Brain microvascular endothelial cell (primary cell): ENCODE measurements around the gene PAXX.
A peak's percentile ranks its signal among the peaks of the same experiment; 100 is the strongest.

Experiments used
- DNase-seq: peaks from one replicate; pipeline ENCODE4 v3.0.0-alpha.2; 2020
- H3K27ac ChIP-seq: fragments of 250-450 bp; sonication (Bioruptor Pico); 2 replicates; pipeline ENCODE4 v1.5.1; 2020; ENCODE audit warnings: mild to moderate bottlenecking, moderate library complexity
- H3K27me3 ChIP-seq: fragments of 250-450 bp; sonication (Bioruptor Pico); replicated peaks from 2 replicates; pipeline ENCODE4 v1.5.1; 2020; ENCODE audit warnings: mild to moderate bottlenecking
- H3K36me3 ChIP-seq: fragments of 250-450 bp; sonication (Bioruptor Pico); replicated peaks from 2 replicates; pipeline ENCODE4 v1.5.1; 2020; ENCODE audit warnings: mild to moderate bottlenecking
- H3K4me3 ChIP-seq: 2 replicates; pipeline ENCODE4 v1.5.1; 2011; ENCODE audit warnings: low read depth, mild to moderate bottlenecking, control low read depth, low read length, moderate library complexity
- in situ Hi-C: cut with HindIII; loops from 2 replicates; pipeline ENCODE4 v1.10.0; 2017; ENCODE audit warnings: low sequenced_read_pairs, low pct_ligation_motif_present
- TF ChIP-seq, protein P1 (sequence below): IDR thresholded peaks from 2 replicates; pipeline ENCODE4 v1.5.1; 2011; ENCODE audit warnings: low read depth, mild to moderate bottlenecking, moderate library complexity, low read length, control low read depth, inconsistent platforms; ENCODE audit errors: missing control alignments

The PAXX gene

DNA sequence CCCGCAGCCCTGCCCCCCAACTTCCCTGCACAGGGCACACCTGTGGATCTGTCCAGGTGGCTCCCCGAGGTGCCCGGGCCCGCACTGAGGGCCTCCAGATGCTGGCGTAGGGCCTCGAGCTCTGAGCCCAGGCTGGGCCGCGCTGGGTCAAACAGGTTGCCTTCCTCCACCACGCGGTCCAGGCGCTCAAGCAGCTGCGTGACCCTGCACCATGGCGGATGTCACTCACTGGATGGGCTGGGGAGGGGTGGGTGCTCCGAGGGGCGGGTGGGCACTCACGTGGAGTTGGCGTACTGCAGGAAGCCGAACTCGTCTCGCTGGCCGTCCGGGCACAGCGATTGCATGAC lies 30.4 kb downstream of the PAXX start:
- no peaks in the 10 kb centered on the region for H3K27me3 ChIP-seq
- no peak overlapping the region for H3K27ac ChIP-seq
- H3K4me3 ChIP-seq: no peak overlapping the region
- in situ Hi-C loops: no loop called here
- TF ChIP-seq, protein P1, sequence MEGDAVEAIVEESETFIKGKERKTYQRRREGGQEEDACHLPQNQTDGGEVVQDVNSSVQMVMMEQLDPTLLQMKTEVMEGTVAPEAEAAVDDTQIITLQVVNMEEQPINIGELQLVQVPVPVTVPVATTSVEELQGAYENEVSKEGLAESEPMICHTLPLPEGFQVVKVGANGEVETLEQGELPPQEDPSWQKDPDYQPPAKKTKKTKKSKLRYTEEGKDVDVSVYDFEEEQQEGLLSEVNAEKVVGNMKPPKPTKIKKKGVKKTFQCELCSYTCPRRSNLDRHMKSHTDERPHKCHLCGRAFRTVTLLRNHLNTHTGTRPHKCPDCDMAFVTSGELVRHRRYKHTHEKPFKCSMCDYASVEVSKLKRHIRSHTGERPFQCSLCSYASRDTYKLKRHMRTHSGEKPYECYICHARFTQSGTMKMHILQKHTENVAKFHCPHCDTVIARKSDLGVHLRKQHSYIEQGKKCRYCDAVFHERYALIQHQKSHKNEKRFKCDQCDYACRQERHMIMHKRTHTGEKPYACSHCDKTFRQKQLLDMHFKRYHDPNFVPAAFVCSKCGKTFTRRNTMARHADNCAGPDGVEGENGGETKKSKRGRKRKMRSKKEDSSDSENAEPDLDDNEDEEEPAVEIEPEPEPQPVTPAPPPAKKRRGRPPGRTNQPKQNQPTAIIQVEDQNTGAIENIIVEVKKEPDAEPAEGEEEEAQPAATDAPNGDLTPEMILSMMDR: no peak
- peaks cover 2% of the 10 kb centered on the region for H3K36me3 ChIP-seq
- DNase-seq: no peak

DNA sequence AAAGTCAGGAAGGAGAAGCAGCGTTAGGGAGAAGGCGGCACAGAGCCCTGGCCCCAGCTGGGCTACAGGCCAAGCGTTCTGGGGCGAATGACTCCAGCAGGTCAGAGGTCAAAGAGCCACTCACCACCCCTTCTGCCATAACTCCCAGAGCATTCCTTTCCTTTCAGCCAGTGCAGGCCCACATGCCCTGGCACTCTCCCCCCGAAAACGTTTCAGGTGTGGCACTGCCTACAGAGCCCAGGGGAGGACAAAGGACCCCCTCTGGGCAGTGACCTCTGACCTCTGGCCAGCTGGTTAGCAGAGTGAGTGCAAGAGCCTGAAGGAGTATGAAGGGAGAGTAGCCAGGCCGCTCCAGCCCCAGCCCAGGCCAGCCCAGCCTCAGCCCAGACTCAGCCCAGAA lies 30.9 kb downstream of the PAXX start:
- peaks cover 2% of the 10 kb centered on the region for H3K36me3 ChIP-seq
- TF ChIP-seq, protein P1: no peak
- DNase-seq: no peak
- in situ Hi-C loops: no loop called here
- H3K27me3 ChIP-seq: no peaks in the 10 kb centered on the region
- H3K27ac ChIP-seq: no peak overlapping the region
- no peak overlapping the region for H3K4me3 ChIP-seq

DNA sequence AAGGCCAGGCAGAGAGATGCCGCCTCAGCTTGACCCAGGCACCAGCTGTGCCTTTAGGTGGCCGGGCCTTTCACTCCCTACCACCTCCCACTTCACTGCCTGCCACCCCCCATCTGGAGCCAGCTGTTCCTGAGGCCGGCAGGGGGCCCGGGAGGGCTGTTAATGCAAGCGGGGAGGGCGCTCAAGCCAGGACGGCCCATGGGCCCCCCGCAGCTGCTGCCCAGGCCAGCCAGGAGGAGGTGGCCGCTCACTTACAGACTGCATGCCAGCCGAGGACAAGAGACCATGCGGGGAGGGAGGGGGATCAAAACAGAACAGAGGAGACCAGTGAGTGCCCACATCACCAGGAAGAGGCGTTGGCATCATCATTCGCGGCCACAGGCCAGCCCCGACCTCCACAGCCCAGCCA lies 31.4 kb downstream of the PAXX start:
- peaks cover 2% of the 10 kb centered on the region for H3K36me3 ChIP-seq
- no peak overlapping the region for H3K27ac ChIP-seq
- in situ Hi-C loops: no loop called here

DNA sequence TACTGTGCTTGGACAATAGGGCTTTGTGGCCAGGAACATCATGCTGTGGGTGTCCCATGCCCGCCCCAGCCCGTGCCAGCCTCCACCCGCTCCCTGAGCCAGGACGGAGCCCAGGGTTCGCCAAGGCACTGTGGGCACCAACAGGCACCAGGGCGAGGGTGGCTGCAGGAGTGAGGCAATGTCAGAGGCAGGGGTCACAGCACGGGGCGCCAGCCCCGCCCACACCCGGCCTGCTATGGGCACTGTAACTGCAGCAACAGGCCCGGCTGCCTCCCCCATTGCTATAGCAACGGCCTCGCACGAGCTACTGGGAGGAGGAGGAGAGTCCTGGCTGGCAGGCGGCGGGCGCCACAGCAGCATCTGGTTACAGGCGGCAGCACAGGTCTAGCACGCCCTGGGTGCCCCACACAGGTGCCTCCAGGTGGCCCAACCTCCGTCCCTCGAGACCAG lies 33.3 kb downstream of the PAXX start:
- no peaks in the 10 kb centered on the region for H3K27me3 ChIP-seq
- no peak overlapping the region for H3K4me3 ChIP-seq
- in situ Hi-C loops: loop anchor here (25.0 kb wide), 2 partner anchors 88 to 213 kb away; partner anchors contain the start of genes C8G, FBXW5 and RABL6
- TF ChIP-seq, protein P1: no peak
- no peaks in the 10 kb centered on the region for H3K36me3 ChIP-seq
- H3K27ac ChIP-seq: no peak overlapping the region
- no peak for DNase-seq

More for the DNA sequence above, 31.4 kb downstream of the PAXX start:
- no peak for DNase-seq
- Histone ChIP-seq H3K27me3 (no peaks in the 10 kb centered on the region), H3K4me3 (no peak overlapping the region)
- TF ChIP-seq, protein P1: peak; percentile 9

DNA sequence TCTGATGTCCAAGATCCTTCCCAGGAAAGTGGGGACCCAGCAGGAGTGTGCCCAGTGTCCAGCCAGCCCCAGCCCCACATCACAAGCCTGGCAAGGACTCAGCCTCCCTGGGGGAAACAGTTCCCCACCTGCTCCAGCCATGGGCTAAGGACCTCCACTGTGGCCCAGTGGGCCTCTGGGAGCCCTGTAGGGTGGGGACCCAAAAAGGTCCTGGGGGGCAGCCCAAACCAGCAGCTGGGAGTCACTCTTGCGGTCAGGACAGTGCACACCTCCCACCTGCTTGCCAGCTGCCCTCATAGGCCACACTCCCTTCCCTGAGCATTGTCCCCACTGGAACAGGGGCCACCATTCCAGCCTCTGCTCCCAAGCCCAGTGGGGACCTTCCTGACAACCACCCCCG lies 34.2 kb downstream of the PAXX start:
- Histone ChIP-seq H3K4me3 (no peak overlapping the region), H3K36me3 (no peaks in the 10 kb centered on the region), H3K27ac (no peak overlapping the region), H3K27me3 (no peaks in the 10 kb centered on the region)
- in situ Hi-C loops: loop anchor here (25.0 kb wide), 2 partner anchors 89 to 214 kb away; partner anchors contain the start of genes C8G, FBXW5 and RABL6
- no peak for DNase-seq
- TF ChIP-seq, protein P1: no peak

DNA sequence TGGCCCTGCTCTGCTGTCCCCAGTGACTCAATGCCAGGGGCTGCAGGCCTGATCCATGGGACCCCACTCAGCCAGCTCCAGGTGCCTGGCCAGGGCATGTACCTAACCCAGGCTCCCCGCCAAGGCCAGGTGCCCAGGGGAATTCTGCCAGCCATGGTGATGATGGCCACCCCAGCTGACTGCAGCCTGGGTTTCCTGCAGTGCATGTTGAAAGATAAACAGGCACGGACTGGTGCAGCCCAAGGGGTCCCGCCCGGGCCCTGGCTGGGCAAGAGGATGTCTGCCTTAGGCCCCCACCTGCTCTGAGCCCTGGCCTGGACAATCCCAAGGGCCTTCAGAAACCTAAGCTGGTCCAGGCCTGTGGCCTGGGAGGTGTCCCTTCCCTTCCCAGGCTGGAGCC lies 34.6 kb downstream of the PAXX start:
- Histone ChIP-seq H3K27me3 (no peaks in the 10 kb centered on the region), H3K27ac (no peak overlapping the region), H3K36me3 (no peaks in the 10 kb centered on the region), H3K4me3 (no peak overlapping the region)
- TF ChIP-seq, protein P1: no peak
- in situ Hi-C loops: loop anchor here (25.0 kb wide), 2 partner anchors 90 to 215 kb away; partner anchors contain the start of genes C8G, FBXW5 and RABL6
- no peak for DNase-seq
